Measurements from ENCODE around the gene ASB9. TPM values are rescaled to one million over a fixed set of nuclear protein-coding genes. Genes with fewer than 3 reads are reported as not detected.

Gene ASB9
- total and polyA plus RNA-seq, 3 donors from 2014 or later = 63.9 to 88.8 (median 83.0) TPM

- Histone ChIP-seq H3K4me3 (no peak overlapping the region), H3K27ac (no peak overlapping the region), H3K9me3 (no peaks in the 10 kb centered on the region), H3K36me3 (ENCODE audit: low read depth, missing control alignments) (no peaks in the 10 kb centered on the region), H3K4me1 (no peaks in the 10 kb centered on the region), H3K27me3 (no peaks in the 10 kb centered on the region)
- DNase-seq = no peak
- TF ChIP-seq POLR2A (IDR thresholded peaks at IDR 0.05) (no peak), CTCF (IDR thresholded peaks at IDR 0.05) (no peak)
- 76% methylated on average over 3 of the region's 3 CpGs for WGBS, 2 donors
- intact Hi-C loops (cut with DNase I; ENCODE audit: low total_unique reads) = no loop called here
Observed at GRCh38 chrX:15236146-15236545, 33.7 kb downstream of the ASB9 start.

GRCh38 chrX:15235001-15235400 lies 34.9 kb downstream of the ASB9 start:
- Histone ChIP-seq H3K27ac (no peak overlapping the region), H3K27me3 (no peaks in the 10 kb centered on the region), H3K36me3 (ENCODE audit: low read depth, missing control alignments) (no peaks in the 10 kb centered on the region), H3K4me1 (no peaks in the 10 kb centered on the region), H3K9me3 (no peaks in the 10 kb centered on the region), H3K4me3 (no peak overlapping the region)
- intact Hi-C loops (cut with DNase I; ENCODE audit: low total_unique reads) = no loop called here
- no peak for DNase-seq
- TF ChIP-seq CTCF (IDR thresholded peaks at IDR 0.05) (no peak), POLR2A (IDR thresholded peaks at IDR 0.05) (no peak)
- 67 to 80% methylated on average over 1 of the region's 1 CpG for WGBS, 2 donors

- Histone ChIP-seq H3K4me1 (no peaks in the 10 kb centered on the region), H3K27ac (no peak overlapping the region), H3K4me3 (no peak overlapping the region), H3K27me3 (no peaks in the 10 kb centered on the region), H3K36me3 (ENCODE audit: low read depth, missing control alignments) (no peaks in the 10 kb centered on the region), H3K9me3 (no peaks in the 10 kb centered on the region)
- intact Hi-C loops (cut with DNase I; ENCODE audit: low total_unique reads) = no loop called here
- 68 to 74% methylated on average over 3 of the region's 3 CpGs for WGBS, 2 donors
- DNase-seq = no peak
- TF ChIP-seq CTCF (IDR thresholded peaks at IDR 0.05) (no peak), POLR2A (IDR thresholded peaks at IDR 0.05) (no peak)
Observed at GRCh38 chrX:15233416-15234015, 36.4 kb downstream of the ASB9 start.

- intact Hi-C loops (cut with DNase I; ENCODE audit: low total_unique reads) = no loop called here
- H3K4me3 ChIP-seq = no peak overlapping the region
- no peaks in the 10 kb centered on the region for H3K4me1 ChIP-seq
- 0 to 92% methylated on average over 1 of the region's 1 CpG for WGBS, 2 donors
- no peaks in the 10 kb centered on the region for H3K9me3 ChIP-seq
- H3K27ac ChIP-seq = no peak overlapping the region
- H3K27me3 ChIP-seq = no peaks in the 10 kb centered on the region
- no peak for DNase-seq
- no peaks in the 10 kb centered on the region for H3K36me3 ChIP-seq (ENCODE audit: low read depth, missing control alignments)
- no peak for TF ChIP-seq POLR2A (IDR thresholded peaks at IDR 0.05)
- no peak for TF ChIP-seq CTCF (IDR thresholded peaks at IDR 0.05)
Observed at GRCh38 chrX:15224747-15225146, 45.1 kb downstream of the ASB9 start.

- H3K27me3 ChIP-seq = no peaks in the 10 kb centered on the region
- H3K36me3 ChIP-seq (ENCODE audit: low read depth, missing control alignments) = no peaks in the 10 kb centered on the region
- H3K27ac ChIP-seq = no peak overlapping the region
- H3K4me3 ChIP-seq = no peak overlapping the region
- no peaks in the 10 kb centered on the region for H3K9me3 ChIP-seq
- DNase-seq = no peak
- TF ChIP-seq CTCF (IDR thresholded peaks at IDR 0.05) = no peak
- no peak for TF ChIP-seq POLR2A (IDR thresholded peaks at IDR 0.05)
- intact Hi-C loops (cut with DNase I; ENCODE audit: low total_unique reads) = no loop called here
- H3K4me1 ChIP-seq = no peaks in the 10 kb centered on the region
Observed at GRCh38 chrX:15221321-15221720, 48.6 kb downstream of the ASB9 start.
